K562 (cell line): ENCODE data around the gene GYPA.

ENCODE experiments used
- CBX2 ChIP-seq: fragments of 200-600 bp; sonication (generic); IDR thresholded peaks from one replicate; pipeline ENCODE4 v1.6.1; 2012; ENCODE audit warnings: mild to moderate bottlenecking, low read length, inconsistent platforms; ENCODE audit not compliant: insufficient read depth, poor library complexity, severe bottlenecking
- CCAR2 ChIP-seq: fragments of 200-400 bp; formaldehyde crosslinking; IDR thresholded peaks from 2 replicates; pipeline ENCODE4 v1.6.1; 2017; ENCODE audit warnings: mild to moderate bottlenecking, low read depth, low read length
- CTBP1 ChIP-seq: fragments of 450-650 bp; IDR thresholded peaks from 2 replicates; pipeline ENCODE4 v1.6.1; 2016; ENCODE audit warnings: borderline replicate concordance
- CTCF ChIP-seq, 3 experiments: IDR thresholded peaks in 2 of 3; conservative IDR thresholded peaks in 1 of 3; 2 replicates each; pipeline ENCODE4 v1.5.1; 2011 to 2012; ENCODE audit warnings: low read length in 3 of 3, mild to moderate bottlenecking in 3 of 3, control low read depth in 2 of 3, improper control_type of control experiment in 1 of 3, inconsistent platforms in 1 of 3, low read depth in 1 of 3, mixed read lengths in 1 of 3, moderate library complexity in 1 of 3; ENCODE audit not compliant: insufficient read depth in 2 of 3
- EP300 ChIP-seq: IDR thresholded peaks from 2 replicates; pipeline ENCODE4 v1.6.1; 2012; ENCODE audit warnings: low read length, improper control_type of control experiment
- KDM1A ChIP-seq, 2 experiments: fragments of 450-650 bp; IDR thresholded peaks; 2 replicates each; pipeline ENCODE4 v1.6.1; 2016; ENCODE audit warnings: mild to moderate bottlenecking in 2 of 2
- KLF16 ChIP-seq: IDR thresholded peaks from 2 replicates; pipeline ENCODE4 v1.6.1; 2016; ENCODE audit warnings: antibody characterized with exemption
- MLX ChIP-seq, 2 experiments: fragments of 450-650 bp in 1 of 2; sonication (generic) in 1 of 2; formaldehyde crosslinking; conservative IDR thresholded peaks; 2 replicates each; pipeline versions ENCODE4 v1.4.0 to v1.8.1; 2020 to 2022; ENCODE audit warnings: mild to moderate bottlenecking in 1 of 2, missing genetic modification reagents in 1 of 2
- NR1H2 ChIP-seq: sonication (generic); formaldehyde crosslinking; IDR thresholded peaks from 2 replicates; pipeline ENCODE4 v1.4.0; 2020; ENCODE audit warnings: mild to moderate bottlenecking, missing genetic modification reagents
- POLR2A ChIP-seq: fragments of 450-650 bp; conservative IDR thresholded peaks from 2 replicates; pipeline ENCODE4 v1.6.1; 2016
- TCF7L2 ChIP-seq: fragments of 150-350 bp; IDR thresholded peaks from 2 replicates; pipeline ENCODE4 v1.6.1; 2016; ENCODE audit warnings: low read depth, mild to moderate bottlenecking, low read length, moderate library complexity

- TF ChIP-seq MLX (CRISPR knock-in tag; conservative IDR thresholded peaks at IDR 0.05), result no peak
- no peak for TF ChIP-seq TCF7L2
- TF ChIP-seq KLF16, result no peak
- TF ChIP-seq POLR2A, result no peak
- no peak for TF ChIP-seq CTBP1
- no peak for TF ChIP-seq CTCF (IDR thresholded peaks at IDR 0.05 in 2 of 3, conservative IDR thresholded peaks at IDR 0.05 in 1 of 3; ENCODE audit: insufficient read depth in 2 of 3, low read depth in 1 of 3, low read length in 3 of 3)
- no peak for TF ChIP-seq CBX2
- TF ChIP-seq KDM1A (IDR thresholded peaks at IDR 0.05), result no peak
- no peak for TF ChIP-seq NR1H2 (CRISPR knock-in tag)
- no peak for TF ChIP-seq CCAR2
- TF ChIP-seq EP300, result no peak
Measured at GRCh38 chr4:144169211-144169610, 28.7 kb upstream of the GYPA start.
